Esophagus muscularis mucosa (tissue), 4 donors: Measurements from ENCODE around the gene CSF1. TPM values are rescaled to one million over a fixed set of nuclear protein-coding genes. Genes with fewer than 3 reads are reported as not detected.
A peak's percentile ranks its signal among the peaks of the same experiment; 100 is the strongest.

Experiments
- DNase-seq: peaks from one replicate; pipeline ENCODE4 v3.0.0-alpha.2; 2017; ENCODE audit errors: extremely low spot score
- H3K27ac ChIP-seq, 4 donors: fragments of 200-600 bp; sonication (generic); replicated peaks in 1 of 4; 1 replicate in 3 of 4; 2 replicates in 1 of 4; pipeline ENCODE4 v1.5.1; 2016 to 2019; ENCODE audit warnings: mild to moderate bottlenecking in 1 of 4
- H3K27me3 ChIP-seq, 4 donors: fragments of 200-600 bp; sonication (generic); one replicate each; pipeline versions ENCODE4 v1.5.1 to v1.6.0; 2016 to 2019
- H3K36me3 ChIP-seq, 4 donors: fragments of 200-600 bp; sonication (generic); one replicate each; pipeline ENCODE4 v1.5.1; 2016 to 2019
- H3K4me1 ChIP-seq, 4 donors: fragments of 200-600 bp; sonication (generic); one replicate each; pipeline ENCODE4 v1.5.1; 2016 to 2019
- H3K4me3 ChIP-seq, 4 donors: fragments of 200-600 bp; sonication (generic); 1 replicate in 2 of 4; 2 replicates in 2 of 4; pipeline ENCODE4 v1.5.1; 2016 to 2019; ENCODE audit warnings: mild to moderate bottlenecking in 4 of 4, moderate library complexity in 1 of 4
- H3K9me3 ChIP-seq, 4 donors: fragments of 200-600 bp; sonication (generic); 1 replicate in 3 of 4; 2 replicates in 1 of 4; pipeline ENCODE4 v1.5.1; 2016 to 2019
- EP300 ChIP-seq: sonication (generic); formaldehyde crosslinking; IDR thresholded peaks from one replicate; pipeline ENCODE4 v1.6.1; 2017; ENCODE audit warnings: antibody characterized with exemption
- POLR2A ChIP-seq: fragments of 450-650 bp; IDR thresholded peaks from one replicate; pipeline ENCODE4 v1.6.1; 2017; ENCODE audit warnings: antibody characterized with exemption, moderate library complexity, mild to moderate bottlenecking, low read depth
- POLR2AphosphoS5 ChIP-seq, 2 donors: sonication (generic); formaldehyde crosslinking; IDR thresholded peaks; one replicate each; pipeline ENCODE4 v1.6.1; 2017; ENCODE audit warnings: antibody characterized with exemption in 2 of 2
- WGBS: methylation state at CpG from one replicate; pipeline ENCODE4 v1.1.5; 2018; 5-methylcytosine and 5-hydroxymethylcytosine counted together
- intact Hi-C: fragments of 100-400 bp; cut with DNase I; formaldehyde crosslinking; loops from one replicate; pipeline ENCODE4 v1.15.1; 2023
- total RNA-seq, 4 donors: library from RNA; depleted of rRNA; stranded (reverse); fragments of >200 nt; gene quantifications; one replicate each; pipeline versions ENCODE4 v1.1.0 to v1.2.1, GENCODE V29; 2016
- TF ChIP-seq, protein P1 (sequence below), 3 experiments: fragments of 200-600 bp in 2 of 3; fragments of 450-650 bp in 1 of 3; sonication (generic) in 2 of 3; IDR thresholded peaks; one replicate each; pipeline ENCODE4 v1.5.1; 2017 to 2019; ENCODE audit warnings: antibody characterized with exemption in 3 of 3, mild to moderate bottlenecking in 2 of 3, moderate library complexity in 1 of 3

The CSF1 gene
- total RNA-seq, 4 donors from 2014 or later = 27.0 to 92.6 (median 48.1) TPM

DNA sequence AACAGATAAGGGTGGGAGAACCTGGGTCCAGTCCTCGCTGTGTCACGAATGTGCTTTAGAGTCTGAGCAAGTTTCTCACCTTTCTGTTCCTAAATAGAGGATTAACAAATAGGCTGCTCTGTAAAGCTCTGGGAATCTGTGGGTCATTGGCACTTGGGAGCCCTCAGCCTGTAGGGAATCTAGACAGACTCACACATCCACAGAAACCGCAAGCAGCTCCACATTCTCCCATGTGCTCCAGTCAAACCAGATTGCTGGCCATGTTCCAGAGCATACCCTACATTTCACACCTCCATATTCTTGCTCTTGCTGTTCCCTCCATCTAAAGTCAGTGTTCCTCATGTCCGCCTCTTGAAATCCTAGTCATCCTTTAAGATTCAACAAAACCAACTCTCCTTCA is 66.1 kb downstream of the CSF1 start:
- H3K27ac ChIP-seq = no peak overlapping the region
- no peak for TF ChIP-seq POLR2AphosphoS5 (IDR thresholded peaks at IDR 0.05)
- TF ChIP-seq, protein P1, sequence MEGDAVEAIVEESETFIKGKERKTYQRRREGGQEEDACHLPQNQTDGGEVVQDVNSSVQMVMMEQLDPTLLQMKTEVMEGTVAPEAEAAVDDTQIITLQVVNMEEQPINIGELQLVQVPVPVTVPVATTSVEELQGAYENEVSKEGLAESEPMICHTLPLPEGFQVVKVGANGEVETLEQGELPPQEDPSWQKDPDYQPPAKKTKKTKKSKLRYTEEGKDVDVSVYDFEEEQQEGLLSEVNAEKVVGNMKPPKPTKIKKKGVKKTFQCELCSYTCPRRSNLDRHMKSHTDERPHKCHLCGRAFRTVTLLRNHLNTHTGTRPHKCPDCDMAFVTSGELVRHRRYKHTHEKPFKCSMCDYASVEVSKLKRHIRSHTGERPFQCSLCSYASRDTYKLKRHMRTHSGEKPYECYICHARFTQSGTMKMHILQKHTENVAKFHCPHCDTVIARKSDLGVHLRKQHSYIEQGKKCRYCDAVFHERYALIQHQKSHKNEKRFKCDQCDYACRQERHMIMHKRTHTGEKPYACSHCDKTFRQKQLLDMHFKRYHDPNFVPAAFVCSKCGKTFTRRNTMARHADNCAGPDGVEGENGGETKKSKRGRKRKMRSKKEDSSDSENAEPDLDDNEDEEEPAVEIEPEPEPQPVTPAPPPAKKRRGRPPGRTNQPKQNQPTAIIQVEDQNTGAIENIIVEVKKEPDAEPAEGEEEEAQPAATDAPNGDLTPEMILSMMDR (IDR thresholded peaks at IDR 0.05) = no peak
- TF ChIP-seq POLR2A = no peak
- no peak for TF ChIP-seq EP300
- DNase-seq = no peak
- WGBS = 91% methylated on average over 4 of the region's 4 CpGs
- no peaks in the 10 kb centered on the region for H3K9me3 ChIP-seq
- H3K36me3 ChIP-seq = no peaks in the 10 kb centered on the region
- no peaks in the 10 kb centered on the region for H3K27me3 ChIP-seq
- H3K4me1 ChIP-seq = peaks cover 10 to 26% (median 19%) of the 10 kb centered on the region in 4 donors
- intact Hi-C loops = no loop called here
- no peak overlapping the region for H3K4me3 ChIP-seq

DNA sequence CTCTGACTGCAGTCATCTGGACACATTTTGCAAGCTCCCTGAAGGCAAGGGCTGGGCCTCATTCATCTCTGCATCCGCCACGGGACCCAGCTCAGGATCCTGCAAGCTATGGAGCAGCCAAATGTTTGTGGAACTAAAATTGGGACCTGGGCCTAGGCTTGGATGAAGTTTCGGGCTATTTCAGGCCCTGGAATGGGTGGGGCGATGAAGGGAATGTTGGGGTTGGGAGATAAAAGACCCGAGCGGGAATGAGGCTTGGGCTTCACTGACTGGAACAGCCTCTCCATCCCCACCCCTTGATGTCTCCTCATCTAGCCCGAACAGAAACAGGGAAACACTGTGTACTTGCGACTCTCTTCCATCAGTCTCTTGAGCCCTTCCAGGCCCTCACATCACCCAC is 66.6 kb downstream of the CSF1 start:
- intact Hi-C loops = no loop called here
- Histone ChIP-seq H3K36me3 (no peaks in the 10 kb centered on the region), H3K4me3 (no peak overlapping the region), H3K27me3 (no peaks in the 10 kb centered on the region), H3K4me1 (peaks cover 10 to 26% (median 19%) of the 10 kb centered on the region in 4 donors), H3K9me3 (no peaks in the 10 kb centered on the region), H3K27ac (peak overlapping the region; percentile 12 to 71 (median 46))
- 86% methylated on average over 8 of the region's 8 CpGs for WGBS
- no peak for TF ChIP-seq POLR2AphosphoS5 (IDR thresholded peaks at IDR 0.05)
- no peak for TF ChIP-seq POLR2A
- TF ChIP-seq EP300 = no peak
- TF ChIP-seq, protein P1 (IDR thresholded peaks at IDR 0.05) = no peak
- no peak for DNase-seq

DNA sequence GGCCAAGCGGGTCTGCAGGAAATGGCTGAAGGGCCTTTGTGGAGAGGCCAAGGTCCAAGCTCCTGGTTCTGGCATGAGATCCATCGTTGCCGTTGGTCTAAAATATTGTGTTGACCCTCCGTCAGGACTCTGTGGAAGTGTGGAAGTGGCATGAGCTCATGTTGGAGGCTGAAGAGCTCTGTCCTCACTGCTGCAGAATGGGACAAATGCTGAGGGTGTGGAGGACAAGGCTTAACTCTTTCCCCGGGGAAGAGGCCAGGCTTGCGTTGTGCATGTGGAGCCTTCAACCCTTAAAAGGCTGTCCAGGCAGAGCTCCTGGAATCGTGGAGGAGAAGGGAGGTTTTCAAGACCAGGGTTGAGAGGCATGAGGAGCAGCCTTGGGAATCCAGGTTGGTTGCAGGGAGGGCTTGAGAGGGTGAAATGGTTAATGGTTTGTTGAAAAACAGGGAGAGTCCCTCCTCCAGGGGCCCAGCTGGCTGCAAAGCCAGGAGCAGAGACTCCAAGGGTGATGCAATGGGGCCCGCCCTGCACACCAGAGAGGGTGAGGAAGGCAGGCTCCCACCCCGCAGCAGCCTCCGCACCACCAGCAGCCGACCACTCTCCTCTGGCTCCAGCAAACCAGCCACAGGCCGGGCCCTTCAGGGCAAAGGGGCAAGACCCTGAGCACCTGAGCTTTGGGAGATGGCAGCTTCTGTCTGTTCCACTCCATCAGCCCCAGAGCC is 67.2 kb downstream of the CSF1 start:
- no peaks in the 10 kb centered on the region for H3K36me3 ChIP-seq
- H3K4me1 ChIP-seq = peaks cover 10 to 26% (median 19%) of the 10 kb centered on the region in 4 donors
- H3K4me3 ChIP-seq = no peak overlapping the region
- TF ChIP-seq, protein P1 (IDR thresholded peaks at IDR 0.05) = no peak
- TF ChIP-seq POLR2AphosphoS5 (IDR thresholded peaks at IDR 0.05) (no peak), EP300 (no peak), POLR2A (no peak)
- intact Hi-C loops = no loop called here
- peak overlapping the region; percentile 12 to 71 (median 46) for H3K27ac ChIP-seq
- no peak for DNase-seq
- 67% methylated on average over 11 of the region's 12 CpGs for WGBS
- H3K9me3 ChIP-seq = no peaks in the 10 kb centered on the region
- no peaks in the 10 kb centered on the region for H3K27me3 ChIP-seq

DNA sequence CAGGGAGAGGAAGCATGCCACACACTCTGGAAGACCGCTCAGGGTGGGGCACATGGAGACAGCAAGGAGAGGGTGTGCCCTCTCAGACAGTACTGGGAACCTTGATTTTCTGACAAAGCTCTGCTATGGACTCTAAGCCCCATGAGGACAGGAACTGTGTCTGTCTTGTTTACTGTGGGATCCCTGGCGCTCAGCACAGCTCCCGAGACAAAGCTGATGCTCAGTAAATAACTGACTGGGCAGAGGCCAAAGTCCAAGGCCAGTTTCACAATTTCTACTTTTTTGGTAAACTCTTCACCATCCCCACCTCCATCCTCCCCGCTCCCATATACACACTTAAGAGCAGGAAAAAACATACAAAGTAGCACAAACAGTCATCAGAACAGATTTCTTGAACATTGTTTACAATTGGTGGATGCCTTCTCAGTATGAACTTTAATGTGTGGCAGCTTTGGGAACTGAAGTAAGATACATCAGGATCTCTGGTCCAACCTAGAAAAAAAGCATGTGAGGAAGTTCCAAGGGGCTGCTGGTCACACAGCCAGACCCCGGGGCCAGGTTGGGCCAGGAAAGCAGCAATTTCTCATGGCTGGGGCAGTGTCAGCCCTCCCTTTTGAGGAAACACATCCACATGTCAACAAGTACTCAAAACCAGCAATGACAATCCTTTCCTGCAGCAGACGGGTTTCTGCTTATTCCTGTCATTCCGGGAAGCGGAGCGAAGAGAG is 68.3 kb downstream of the CSF1 start:
- intact Hi-C loops = no loop called here
- peak overlapping the region; percentile 12 to 71 (median 46) for H3K27ac ChIP-seq
- no peak for DNase-seq
- H3K4me3 ChIP-seq = no peak overlapping the region
- TF ChIP-seq POLR2A (no peak), EP300 (no peak), POLR2AphosphoS5 (IDR thresholded peaks at IDR 0.05) (no peak)
- TF ChIP-seq, protein P1 (IDR thresholded peaks at IDR 0.05) = no peak
- peaks cover 14 to 35% (median 21%) of the 10 kb centered on the region in 4 donors for H3K4me1 ChIP-seq
- H3K27me3 ChIP-seq = no peaks in the 10 kb centered on the region
- no peaks in the 10 kb centered on the region for H3K36me3 ChIP-seq
- WGBS = 73% methylated on average over 8 of the region's 9 CpGs
- no peaks in the 10 kb centered on the region for H3K9me3 ChIP-seq
